Esophagus muscularis mucosa (tissue), 4 donors: Measurements from ENCODE around the gene CRHR1. TPM values are rescaled to one million over a fixed set of nuclear protein-coding genes. Genes with fewer than 3 reads are reported as not detected.

Experiments
- DNase-seq: peaks from one replicate; pipeline ENCODE4 v3.0.0-alpha.2; 2017; ENCODE audit errors: extremely low spot score
- H3K27ac ChIP-seq, 4 donors: fragments of 200-600 bp; sonication (generic); replicated peaks in 1 of 4; 1 replicate in 3 of 4; 2 replicates in 1 of 4; pipeline ENCODE4 v1.5.1; 2016 to 2019; ENCODE audit warnings: mild to moderate bottlenecking in 1 of 4
- H3K27me3 ChIP-seq, 4 donors: fragments of 200-600 bp; sonication (generic); one replicate each; pipeline versions ENCODE4 v1.5.1 to v1.6.0; 2016 to 2019
- H3K36me3 ChIP-seq, 4 donors: fragments of 200-600 bp; sonication (generic); one replicate each; pipeline ENCODE4 v1.5.1; 2016 to 2019
- H3K4me1 ChIP-seq, 4 donors: fragments of 200-600 bp; sonication (generic); one replicate each; pipeline ENCODE4 v1.5.1; 2016 to 2019
- H3K4me3 ChIP-seq, 4 donors: fragments of 200-600 bp; sonication (generic); 1 replicate in 2 of 4; 2 replicates in 2 of 4; pipeline ENCODE4 v1.5.1; 2016 to 2019; ENCODE audit warnings: mild to moderate bottlenecking in 4 of 4, moderate library complexity in 1 of 4
- H3K9me3 ChIP-seq, 4 donors: fragments of 200-600 bp; sonication (generic); 1 replicate in 3 of 4; 2 replicates in 1 of 4; pipeline ENCODE4 v1.5.1; 2016 to 2019
- CTCF ChIP-seq, 3 experiments: fragments of 200-600 bp in 2 of 3; fragments of 450-650 bp in 1 of 3; sonication (generic) in 2 of 3; IDR thresholded peaks; one replicate each; pipeline ENCODE4 v1.5.1; 2017 to 2019; ENCODE audit warnings: antibody characterized with exemption in 3 of 3, mild to moderate bottlenecking in 2 of 3, moderate library complexity in 1 of 3
- EP300 ChIP-seq: sonication (generic); formaldehyde crosslinking; IDR thresholded peaks from one replicate; pipeline ENCODE4 v1.6.1; 2017; ENCODE audit warnings: antibody characterized with exemption
- POLR2A ChIP-seq: fragments of 450-650 bp; IDR thresholded peaks from one replicate; pipeline ENCODE4 v1.6.1; 2017; ENCODE audit warnings: antibody characterized with exemption, moderate library complexity, mild to moderate bottlenecking, low read depth
- POLR2AphosphoS5 ChIP-seq, 2 donors: sonication (generic); formaldehyde crosslinking; IDR thresholded peaks; one replicate each; pipeline ENCODE4 v1.6.1; 2017; ENCODE audit warnings: antibody characterized with exemption in 2 of 2
- WGBS: methylation state at CpG from one replicate; pipeline ENCODE4 v1.1.5; 2018; 5-methylcytosine and 5-hydroxymethylcytosine counted together
- intact Hi-C: fragments of 100-400 bp; cut with DNase I; formaldehyde crosslinking; loops from one replicate; pipeline ENCODE4 v1.15.1; 2023
- total RNA-seq, 4 donors: library from RNA; depleted of rRNA; stranded (reverse); fragments of >200 nt; gene quantifications; one replicate each; pipeline versions ENCODE4 v1.1.0 to v1.2.1, GENCODE V29; 2016

Gene CRHR1
- total RNA-seq, 4 donors from 2014 or later = 0.50 to 0.52 TPM; not detected in 2

- TF ChIP-seq CTCF (IDR thresholded peaks at IDR 0.05) (no peak), POLR2A (no peak), EP300 (no peak), POLR2AphosphoS5 (IDR thresholded peaks at IDR 0.05) (no peak)
- WGBS = 59% methylated on average over 4 of the region's 4 CpGs
- Histone ChIP-seq H3K9me3 (no peaks in the 10 kb centered on the region), H3K27ac (no peak overlapping the region), H3K27me3 (peaks cover 0 to 62% (median 1%) of the 10 kb centered on the region in 4 donors), H3K4me1 (no peaks in the 10 kb centered on the region), H3K4me3 (no peak overlapping the region), H3K36me3 (no peaks in the 10 kb centered on the region)
- no peak for DNase-seq
- intact Hi-C loops = no loop called here
These were observed 22.1 kb upstream of the CRHR1 start for GRCh38 chr17:45761957-45762565.

- no peak for TF ChIP-seq CTCF (IDR thresholded peaks at IDR 0.05)
- no peak for TF ChIP-seq POLR2A
- TF ChIP-seq POLR2AphosphoS5 (IDR thresholded peaks at IDR 0.05) = no peak
- no peak for TF ChIP-seq EP300
- Histone ChIP-seq H3K36me3 (no peaks in the 10 kb centered on the region), H3K27me3 (peaks cover 0 to 62% (median 1%) of the 10 kb centered on the region in 4 donors), H3K4me1 (no peaks in the 10 kb centered on the region), H3K4me3 (no peak overlapping the region), H3K9me3 (no peaks in the 10 kb centered on the region), H3K27ac (no peak overlapping the region)
- DNase-seq = no peak
- 50% methylated on average over 7 of the region's 7 CpGs for whole genome bisulfite sequencing
- intact Hi-C loops = no loop called here
These were observed 20.9 kb upstream of the CRHR1 start for GRCh38 chr17:45763182-45763581.

- intact Hi-C loops = no loop called here
- no peak overlapping the region for H3K27ac ChIP-seq
- H3K9me3 ChIP-seq = no peaks in the 10 kb centered on the region
- no peak overlapping the region for H3K4me3 ChIP-seq
- H3K4me1 ChIP-seq = no peaks in the 10 kb centered on the region
- DNase-seq = no peak
- H3K27me3 ChIP-seq = peaks cover 0 to 65% (median 1%) of the 10 kb centered on the region in 4 donors
- no peak for TF ChIP-seq EP300
- no peak for TF ChIP-seq CTCF (IDR thresholded peaks at IDR 0.05)
- TF ChIP-seq POLR2A = no peak
- no peak for TF ChIP-seq POLR2AphosphoS5 (IDR thresholded peaks at IDR 0.05)
- H3K36me3 ChIP-seq = no peaks in the 10 kb centered on the region
These were observed 19.6 kb upstream of the CRHR1 start for GRCh38 chr17:45764479-45764878.

- WGBS = 49% methylated on average over 4 of the region's 4 CpGs
- intact Hi-C loops = no loop called here
- no peak for DNase-seq
- Histone ChIP-seq H3K9me3 (no peaks in the 10 kb centered on the region), H3K36me3 (no peaks in the 10 kb centered on the region), H3K27me3 (peaks cover 0 to 77% (median 0%) of the 10 kb centered on the region in 4 donors), H3K4me1 (no peaks in the 10 kb centered on the region), H3K27ac (no peak overlapping the region), H3K4me3 (no peak overlapping the region)
- TF ChIP-seq EP300 (no peak), CTCF (IDR thresholded peaks at IDR 0.05) (no peak), POLR2AphosphoS5 (IDR thresholded peaks at IDR 0.05) (no peak), POLR2A (no peak)
These were observed 16.1 kb upstream of the CRHR1 start for GRCh38 chr17:45768000-45768399.
